Vagina (tissue), 2 donors: ENCODE measurements around the gene MBP.

Source experiments
- CTCF ChIP-seq, 3 experiments: fragments of 450-650 bp in 2 of 3; fragments of 200-600 bp in 1 of 3; sonication (generic) in 1 of 3; IDR thresholded peaks; one replicate each; pipeline ENCODE4 v1.5.1; 2017 to 2019; ENCODE audit warnings: antibody characterized with exemption in 3 of 3, mild to moderate bottlenecking in 2 of 3, moderate library complexity in 2 of 3
- POLR2A ChIP-seq, 2 donors: fragments of 450-650 bp; IDR thresholded peaks; one replicate each; pipeline ENCODE4 v1.6.1; 2017; ENCODE audit warnings: antibody characterized with exemption in 2 of 2, mild to moderate bottlenecking in 2 of 2, moderate library complexity in 2 of 2
- POLR2AphosphoS5 ChIP-seq, 2 donors: sonication (generic); formaldehyde crosslinking; IDR thresholded peaks; one replicate each; pipeline ENCODE4 v1.9.0; 2017; ENCODE audit warnings: antibody characterized with exemption in 2 of 2, mild to moderate bottlenecking in 2 of 2, low read depth in 1 of 2; ENCODE audit not compliant: insufficient read depth in 1 of 2

- TF ChIP-seq POLR2A (IDR thresholded peaks at IDR 0.05), result no peak
- no peak for TF ChIP-seq CTCF (IDR thresholded peaks at IDR 0.05)
- no peak for TF ChIP-seq POLR2AphosphoS5 (IDR thresholded peaks at IDR 0.05; ENCODE audit: insufficient read depth in 1 of 2, low read depth in 1 of 2)
Observed at GRCh38 chr18:77119851-77120491, 12.6 kb downstream of the MBP start.
